Measurements from ENCODE around the gene CAMK1G.

GRCh38 chr1:209561532-209561931, 22.0 kb upstream of the CAMK1G start:
- TF ChIP-seq, protein P1, sequence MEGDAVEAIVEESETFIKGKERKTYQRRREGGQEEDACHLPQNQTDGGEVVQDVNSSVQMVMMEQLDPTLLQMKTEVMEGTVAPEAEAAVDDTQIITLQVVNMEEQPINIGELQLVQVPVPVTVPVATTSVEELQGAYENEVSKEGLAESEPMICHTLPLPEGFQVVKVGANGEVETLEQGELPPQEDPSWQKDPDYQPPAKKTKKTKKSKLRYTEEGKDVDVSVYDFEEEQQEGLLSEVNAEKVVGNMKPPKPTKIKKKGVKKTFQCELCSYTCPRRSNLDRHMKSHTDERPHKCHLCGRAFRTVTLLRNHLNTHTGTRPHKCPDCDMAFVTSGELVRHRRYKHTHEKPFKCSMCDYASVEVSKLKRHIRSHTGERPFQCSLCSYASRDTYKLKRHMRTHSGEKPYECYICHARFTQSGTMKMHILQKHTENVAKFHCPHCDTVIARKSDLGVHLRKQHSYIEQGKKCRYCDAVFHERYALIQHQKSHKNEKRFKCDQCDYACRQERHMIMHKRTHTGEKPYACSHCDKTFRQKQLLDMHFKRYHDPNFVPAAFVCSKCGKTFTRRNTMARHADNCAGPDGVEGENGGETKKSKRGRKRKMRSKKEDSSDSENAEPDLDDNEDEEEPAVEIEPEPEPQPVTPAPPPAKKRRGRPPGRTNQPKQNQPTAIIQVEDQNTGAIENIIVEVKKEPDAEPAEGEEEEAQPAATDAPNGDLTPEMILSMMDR (IDR thresholded peaks at IDR 0.05): no peak
- TF ChIP-seq POLR2A (IDR thresholded peaks at IDR 0.05): no peak

Data from heart left ventricle (tissue), 13 donors.